ENCODE results near the gene OR6C3.
"Not testable (repeated sequence)": the region's sequence is repeated elsewhere in the genome, so short reads cannot be mapped to it uniquely, and the experiment has no call there.

The OR6C3 gene

DNA sequence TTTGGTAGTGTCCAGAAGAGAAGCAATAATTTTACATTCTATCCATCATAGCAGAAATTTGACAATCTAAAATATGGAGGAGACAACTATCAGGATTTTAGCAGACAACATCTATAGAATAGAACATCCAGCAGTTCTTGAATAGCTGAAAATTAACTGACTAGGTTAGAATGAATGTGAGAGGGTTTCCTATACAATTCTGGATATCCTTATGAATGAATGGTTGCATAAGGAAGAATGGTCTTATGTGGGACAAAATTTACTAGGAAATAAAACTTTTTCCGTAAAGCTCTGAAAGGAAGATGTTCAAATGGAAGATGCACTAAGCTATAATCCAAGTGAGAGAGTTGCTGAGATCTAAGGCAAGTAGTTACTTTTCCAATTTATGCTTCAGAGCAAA, at the start of gene OR6C3:
Gene OR6C3, plus strand, starts transcription at position 301 of the 400 bp plus-strand sequence. CDS start 955 bp downstream, outside the sequence.
- no peak for DNase-seq

DNA sequence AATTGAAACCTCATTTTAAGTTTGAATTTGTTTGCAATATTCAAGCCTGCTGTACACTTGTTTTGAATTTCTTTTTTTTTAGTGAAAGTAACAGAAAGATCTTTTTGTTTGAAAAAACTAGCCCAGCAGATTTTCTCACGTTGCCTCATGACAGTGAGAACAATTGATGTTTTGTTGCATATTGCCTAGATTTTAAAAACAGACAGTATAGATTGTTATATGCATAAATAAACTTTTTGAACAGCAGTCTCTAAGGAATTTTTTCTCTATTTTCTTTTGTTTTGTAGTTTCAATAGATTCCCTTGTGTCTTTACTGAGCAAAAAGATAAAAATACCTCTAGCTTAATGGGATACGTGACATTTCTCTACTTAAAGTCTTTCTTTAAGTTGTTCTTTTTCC, 49.6 kb upstream of the OR6C3 start:
- DNase-seq: no peak

DNA sequence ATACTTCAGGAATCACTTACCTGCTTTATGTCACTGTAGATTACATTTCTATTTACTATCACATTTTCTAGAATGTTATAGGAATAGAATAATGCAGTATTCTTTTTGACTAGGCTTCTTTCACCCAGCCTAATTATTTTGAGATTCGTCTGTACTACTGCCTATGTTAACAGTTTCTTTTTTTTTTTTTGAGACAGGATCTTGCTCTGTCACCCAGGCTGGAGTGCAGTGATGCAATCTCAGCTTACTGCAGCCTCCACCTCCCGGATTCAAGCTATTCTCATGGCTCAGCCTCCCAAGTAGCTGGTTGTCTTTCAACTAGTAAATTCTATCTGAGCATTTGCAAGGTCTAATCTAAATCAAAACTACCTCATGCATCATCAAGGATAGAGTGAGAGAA, 40.5 kb upstream of the OR6C3 start:
- no peak for DNase-seq

DNA sequence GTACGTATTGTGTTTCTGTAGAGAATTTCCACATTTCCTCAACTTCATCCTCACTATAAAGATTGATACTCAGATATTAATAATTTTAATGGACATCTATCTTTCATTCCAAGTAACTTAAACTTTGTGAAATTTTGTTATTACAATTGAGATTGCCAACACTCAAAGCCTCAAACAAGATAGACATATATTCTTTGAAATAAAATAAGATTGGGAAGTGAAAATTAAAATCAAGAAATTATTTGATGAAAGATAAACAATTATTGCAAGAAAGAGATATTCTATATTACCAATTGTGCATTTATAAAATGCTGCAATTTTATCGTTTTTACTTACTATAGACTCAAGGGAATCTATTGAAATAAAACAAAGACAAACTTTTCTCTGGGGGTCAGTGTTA, 34.1 kb upstream of the OR6C3 start, which contains the start of gene OR6C6:
Gene OR6C6, minus strand, starts transcription at position 101 of the 400 bp plus-strand sequence. CDS start 1,337 bp downstream, outside the sequence.
- no peak for DNase-seq

DNA sequence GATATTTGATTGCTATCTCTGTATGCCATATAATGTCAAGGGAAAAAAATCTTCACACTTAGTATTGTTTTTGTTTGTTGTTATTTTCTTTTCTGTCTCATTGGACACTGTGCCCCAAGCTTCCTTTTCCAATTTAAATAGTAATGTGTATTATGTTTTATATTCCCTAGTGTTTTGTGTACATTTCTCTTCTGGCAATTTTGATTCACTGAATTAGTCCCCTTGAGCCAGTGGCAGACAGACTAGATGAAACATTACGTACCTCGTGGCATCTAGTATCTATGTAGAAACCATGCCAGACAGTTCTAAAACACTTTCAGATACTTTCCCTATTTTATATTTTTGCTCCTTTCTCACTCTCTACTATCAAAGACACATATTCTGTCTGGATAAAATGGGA, 16.5 kb upstream of the OR6C3 start, which contains the start of gene OR6C1:
Gene OR6C1, plus strand, starts transcription at position 301 of the 400 bp plus-strand sequence. CDS start 6,257 bp downstream, outside the sequence.
- no peak for DNase-seq

DNA sequence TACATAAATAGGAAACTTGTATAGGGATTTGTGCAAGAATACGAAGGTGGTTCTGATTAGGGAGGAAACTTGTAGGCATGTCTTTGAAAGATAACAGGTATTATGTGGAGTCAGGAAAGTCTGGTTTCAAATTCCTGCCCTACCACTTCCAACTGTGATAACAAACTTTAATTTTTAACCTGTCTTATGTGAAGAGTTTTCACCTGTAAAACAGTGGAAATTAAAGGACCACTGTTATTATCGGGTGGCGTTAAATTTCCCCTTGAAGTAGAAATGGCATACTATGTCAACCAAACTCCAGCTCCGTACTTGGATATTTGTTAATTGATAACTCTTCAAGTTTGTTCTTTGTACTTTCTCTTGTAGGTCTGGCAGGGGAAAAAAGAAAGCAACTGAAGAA, 10.3 kb upstream of the OR6C3 start:
- DNase-seq: no peak

DNA sequence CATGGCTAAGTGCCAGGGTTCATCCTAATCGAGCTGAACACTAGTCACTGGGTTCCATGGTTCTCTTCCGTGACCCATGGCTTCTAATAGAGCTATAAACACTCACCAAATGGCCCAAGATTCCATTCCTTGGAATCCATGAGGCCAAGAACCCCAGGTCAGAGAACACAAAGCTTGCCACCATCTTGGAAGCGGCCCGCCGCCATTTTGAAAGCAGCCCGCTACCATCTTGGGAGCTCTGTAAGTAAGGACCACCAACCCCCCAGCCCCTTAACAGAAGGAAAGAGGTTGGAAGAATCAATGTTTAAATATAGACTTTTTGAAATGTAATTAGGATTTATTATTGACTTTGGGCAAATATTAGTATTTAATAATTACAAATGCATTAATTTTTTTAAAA, 4.7 kb upstream of the OR6C3 start:
- DNase-seq: not testable (repeated sequence)

DNA sequence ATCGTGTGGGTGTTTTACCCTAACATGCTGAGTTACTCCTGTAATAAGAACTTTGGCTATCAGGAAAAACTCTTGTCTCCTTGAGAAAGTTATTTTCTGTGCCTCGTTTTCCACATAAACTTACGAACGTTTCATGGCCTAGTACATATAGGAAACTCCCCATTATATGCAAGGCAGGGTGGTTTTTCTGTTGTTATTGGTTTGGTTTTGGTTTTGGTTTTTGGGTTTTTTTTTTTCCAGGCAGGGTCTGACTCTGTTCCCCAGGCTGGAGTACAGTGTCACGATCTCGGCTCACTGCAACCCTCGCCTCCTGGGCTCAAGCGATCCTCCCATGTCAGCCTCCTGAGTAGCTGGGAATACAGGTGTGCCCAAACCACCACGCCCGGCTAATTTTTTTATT, 5.5 kb downstream of the OR6C3 start:
- no peak for DNase-seq

DNA sequence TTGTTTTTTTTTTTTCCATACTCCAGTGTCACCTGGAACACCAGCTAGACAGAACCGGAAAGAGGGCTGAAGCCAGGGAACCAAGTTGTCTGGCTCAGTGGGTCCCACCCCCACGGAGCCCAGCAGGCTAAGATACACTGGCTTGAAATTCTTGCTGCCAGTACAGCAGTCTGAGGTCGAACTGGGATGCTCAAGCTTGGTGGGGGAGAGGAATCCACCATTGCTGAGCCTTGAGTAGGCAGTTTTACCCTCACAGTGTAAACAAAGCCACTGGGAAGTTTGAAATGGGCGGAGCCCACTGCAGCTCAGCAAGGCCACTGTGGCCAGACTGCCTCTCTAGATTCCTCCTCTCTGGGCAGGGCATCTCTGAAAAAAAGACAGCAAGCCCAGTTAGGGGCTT, 24.8 kb downstream of the OR6C3 start:
- not testable (repeated sequence) for DNase-seq

DNA sequence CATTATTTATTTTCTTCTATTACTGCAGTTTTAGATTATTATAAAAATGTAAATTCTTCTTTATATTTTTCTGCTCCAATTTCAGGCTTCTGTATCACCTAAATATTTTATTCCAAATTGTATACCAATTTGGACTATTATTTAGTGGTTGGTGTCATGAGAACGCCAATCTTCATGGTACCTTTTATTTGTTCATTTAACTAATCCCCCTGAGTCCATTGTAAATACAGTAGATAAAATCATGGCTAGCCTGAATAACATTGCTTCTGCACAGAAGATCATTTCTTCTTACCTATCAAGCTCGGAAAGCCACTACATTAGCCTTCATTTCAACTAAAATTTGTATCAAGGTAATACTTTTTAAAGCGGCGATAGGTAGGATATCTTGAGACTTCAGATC, 32.1 kb downstream of the OR6C3 start, which contains the start of gene OR6C75:
Gene OR6C75, plus strand, starts transcription at position 301 of the 400 bp plus-strand sequence. CDS start 2,136 bp downstream, outside the sequence.
- no peak for DNase-seq

DNA sequence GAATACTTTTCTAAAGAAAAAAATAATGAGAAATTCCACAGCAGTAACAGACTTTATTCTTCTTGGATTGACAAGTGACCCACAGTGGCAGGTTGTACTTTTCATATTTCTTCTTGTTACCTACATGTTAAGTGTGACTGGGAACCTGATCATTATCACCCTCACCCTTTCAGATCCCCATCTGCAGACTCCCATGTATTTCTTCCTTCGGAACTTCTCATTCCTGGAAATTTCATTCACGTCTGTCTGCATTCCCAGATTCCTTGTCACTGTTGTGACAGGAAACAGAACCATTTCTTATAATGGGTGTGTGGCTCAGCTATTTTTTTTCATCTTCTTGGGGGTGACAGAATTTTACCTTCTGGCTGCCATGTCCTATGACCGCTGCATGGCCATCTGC, 34.5 kb downstream of the OR6C3 start:
- DNase-seq: no peak

DNA sequence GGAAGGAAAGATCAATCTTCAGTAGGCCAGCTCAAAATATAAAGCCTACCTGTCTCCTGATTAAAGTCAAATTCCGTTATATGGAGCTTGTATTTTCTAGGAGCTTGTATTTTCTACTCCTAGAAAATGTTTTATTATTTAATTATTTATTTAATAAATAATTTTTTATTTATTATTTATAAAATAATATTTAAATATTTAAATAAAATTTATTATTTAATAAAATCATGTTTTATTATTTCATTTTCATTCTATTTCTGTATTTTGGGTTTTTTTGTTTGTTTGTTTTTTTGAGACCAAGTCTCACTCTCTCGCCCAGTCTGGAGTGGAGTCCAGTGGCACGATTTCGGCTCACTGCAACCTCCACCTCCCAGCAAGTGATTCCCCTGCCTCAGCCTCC, 42.0 kb downstream of the OR6C3 start:
- no peak for DNase-seq

Measured in GOT3 (cell line).